IPS DF 6.9 (cell line): ENCODE results near the gene PLPPR1.

Experiments
- DNase-seq: peaks from one replicate; pipeline ENCODE4 v3.0.0-alpha.2; 2013; ENCODE audit warnings: low read depth, low spot score
- H3K27ac ChIP-seq: one replicate; pipeline ENCODE4 v1.5.1; 2013; ENCODE audit warnings: low read length, control low read depth
- H3K27me3 ChIP-seq: 2 replicates; pipeline ENCODE4 v1.6.1; 2013; ENCODE audit warnings: mild to moderate bottlenecking, low read length; ENCODE audit not compliant: control insufficient read depth, insufficient read depth
- H3K36me3 ChIP-seq: 2 replicates; pipeline ENCODE4 v1.6.1; 2013; ENCODE audit warnings: low read length; ENCODE audit not compliant: control insufficient read depth, insufficient read depth
- H3K4me1 ChIP-seq: 2 replicates; pipeline ENCODE4 v1.6.1; 2013; ENCODE audit warnings: low read length; ENCODE audit not compliant: control insufficient read depth, insufficient read depth
- H3K4me3 ChIP-seq: 2 replicates; pipeline ENCODE4 v1.5.1; 2013; ENCODE audit warnings: mild to moderate bottlenecking, low read length
- H3K9me3 ChIP-seq: 2 replicates; pipeline ENCODE4 v1.6.1; 2013; ENCODE audit warnings: low read length, inconsistent platforms; ENCODE audit not compliant: control insufficient read depth, insufficient read depth
- WGBS: extraction: QIAGEN DNeasy Blood & Tissue Kit; methylation state at CpG from one replicate; pipeline ENCODE4 v1.1.7; 2013; ENCODE audit warnings: mixed read lengths, missing lambda C conversion rate; ENCODE audit not compliant: insufficient read length, insufficient coverage; 5-methylcytosine and 5-hydroxymethylcytosine counted together

PLPPR1 gene

DNA sequence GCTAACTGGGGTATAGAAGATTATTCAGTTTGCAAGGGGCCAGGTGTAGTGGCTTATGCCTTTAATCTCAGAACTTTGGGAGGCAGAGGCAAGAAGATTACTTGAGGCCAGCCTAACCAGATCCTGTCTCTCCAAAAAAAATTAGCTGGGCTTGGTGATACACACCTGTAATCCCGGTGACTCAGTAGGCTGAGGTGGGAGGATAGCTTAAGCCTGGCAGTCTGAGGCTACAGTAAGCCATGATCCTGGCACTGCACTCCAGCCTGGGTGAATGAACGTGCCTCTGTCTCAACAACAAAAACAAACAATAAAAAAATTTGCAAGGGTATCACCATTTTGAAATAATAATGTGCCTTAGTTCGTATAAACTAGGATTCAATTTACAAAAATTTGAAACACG is 305.0 kb downstream of the PLPPR1 start:
- DNase-seq = no peak
- no peaks in the 10 kb centered on the region; the same call in 1 of the 2 replicates for H3K9me3 ChIP-seq
- H3K36me3 ChIP-seq = no peaks in the 10 kb centered on the region
- WGBS = no CpG with 5 or more reads among the region's 4 CpGs
- H3K4me3 ChIP-seq = no peak overlapping the region
- no peaks in the 10 kb centered on the region for H3K4me1 ChIP-seq
- no peak overlapping the region for H3K27ac ChIP-seq
- H3K27me3 ChIP-seq = no peaks in the 10 kb centered on the region

DNA sequence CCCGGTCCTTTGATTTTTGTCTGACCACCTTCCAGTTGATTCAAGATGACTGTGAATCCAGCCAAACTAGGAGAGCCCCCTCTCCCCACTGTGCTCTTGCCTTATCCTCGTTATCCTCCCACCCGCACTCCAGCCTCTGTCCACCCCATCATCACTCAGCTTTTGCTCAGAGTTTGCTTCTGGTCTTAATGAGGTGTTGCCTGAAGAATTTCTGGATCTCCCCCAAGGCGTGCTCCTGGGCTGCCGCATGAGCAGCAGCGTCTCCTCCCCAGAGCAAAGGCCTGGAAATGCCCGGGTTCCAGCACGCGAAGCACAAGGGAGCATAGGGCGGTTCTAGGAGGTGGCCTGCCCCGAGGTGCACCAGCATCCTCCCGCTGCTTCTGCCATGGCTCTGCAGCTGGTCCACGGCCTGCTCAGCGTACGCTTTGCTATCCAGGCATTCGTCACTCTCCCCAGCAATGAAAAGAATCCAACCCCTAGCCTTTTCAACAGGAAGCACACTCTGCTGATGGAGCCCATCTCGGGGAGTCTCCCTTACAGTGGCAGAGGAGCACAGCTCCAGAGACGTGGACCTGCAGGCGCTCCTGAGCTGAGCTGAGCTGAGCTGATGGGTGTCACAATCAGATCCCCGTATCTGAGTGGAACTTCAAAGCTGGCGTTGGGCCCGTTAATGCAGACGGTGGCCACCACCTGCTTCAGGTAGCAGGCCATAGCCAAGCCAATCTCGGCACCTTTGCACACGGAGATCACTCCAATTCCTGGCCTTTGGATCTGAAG is 305.6 kb downstream of the PLPPR1 start:
- Histone ChIP-seq H3K4me1 (no peaks in the 10 kb centered on the region), H3K4me3 (no peak overlapping the region), H3K36me3 (no peaks in the 10 kb centered on the region), H3K27ac (no peak overlapping the region), H3K9me3 (no peaks in the 10 kb centered on the region; the same call in 1 of the 2 replicates), H3K27me3 (no peaks in the 10 kb centered on the region)
- no CpG with 5 or more reads among the region's 25 CpGs for WGBS
- DNase-seq = no peak

GRCh38 chr9:101336091-101336490 is 307.6 kb downstream of the PLPPR1 start:
- Histone ChIP-seq H3K4me3 (no peak overlapping the region), H3K9me3 (no peaks in the 10 kb centered on the region; the same call in 1 of the 2 replicates), H3K27ac (no peak overlapping the region), H3K36me3 (no peaks in the 10 kb centered on the region), H3K4me1 (no peaks in the 10 kb centered on the region), H3K27me3 (no peaks in the 10 kb centered on the region)
- DNase-seq = no peak

DNA sequence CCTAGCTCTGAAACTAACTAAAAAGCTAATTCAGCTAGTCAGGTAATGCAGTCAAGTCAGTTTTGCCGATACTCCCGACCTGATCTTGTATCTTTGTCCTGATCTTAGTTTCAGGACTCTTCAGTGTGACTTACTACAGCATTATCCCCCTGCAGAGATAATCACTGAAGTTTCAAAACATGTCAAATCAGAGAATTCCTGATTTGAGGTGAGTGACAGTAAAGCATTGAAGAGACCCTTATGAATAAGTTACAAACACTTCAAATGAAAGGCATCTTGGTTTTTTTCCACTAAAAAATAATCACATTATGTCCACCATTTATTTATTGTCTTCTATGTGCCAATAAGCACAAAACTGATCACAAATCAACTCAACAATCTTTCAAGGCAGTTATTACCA is 308.7 kb downstream of the PLPPR1 start:
- no CpG with 5 or more reads among the region's 2 CpGs for WGBS

GRCh38 chr9:101341958-101342357 is 313.4 kb downstream of the PLPPR1 start:
- H3K36me3 ChIP-seq = no peaks in the 10 kb centered on the region
- no peaks in the 10 kb centered on the region for H3K4me1 ChIP-seq
- no peak overlapping the region for H3K27ac ChIP-seq
- no peak for DNase-seq
- H3K27me3 ChIP-seq = no peaks in the 10 kb centered on the region
- H3K9me3 ChIP-seq = no peaks in the 10 kb centered on the region; the same call in 1 of the 2 replicates
- no peak overlapping the region for H3K4me3 ChIP-seq

More for the DNA sequence above, 308.7 kb downstream of the PLPPR1 start:
- no peak for DNase-seq
- H3K4me3 ChIP-seq = no peak overlapping the region
- no peak overlapping the region for H3K27ac ChIP-seq
- no peaks in the 10 kb centered on the region for H3K4me1 ChIP-seq
- H3K9me3 ChIP-seq = no peaks in the 10 kb centered on the region; the same call in 1 of the 2 replicates
- H3K36me3 ChIP-seq = no peaks in the 10 kb centered on the region
- H3K27me3 ChIP-seq = no peaks in the 10 kb centered on the region

DNA sequence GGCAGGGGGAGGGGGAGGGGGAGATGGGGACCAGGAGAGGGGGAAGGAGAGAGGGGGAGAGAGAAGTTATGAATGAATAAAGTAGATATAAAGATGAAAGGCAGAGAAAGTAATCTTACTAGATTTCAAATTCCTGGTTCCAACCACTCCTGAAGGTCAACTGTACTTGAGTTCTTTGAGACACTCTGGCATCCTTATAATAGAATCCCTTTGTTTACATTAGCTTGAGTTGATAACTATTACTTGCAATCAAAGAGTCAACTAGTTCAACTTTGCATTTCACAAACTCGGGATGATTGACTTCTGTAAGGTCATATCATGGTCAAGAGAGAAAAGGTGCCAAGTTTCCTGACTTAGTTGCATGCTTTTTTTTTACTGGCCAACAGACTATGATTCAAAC is 314.1 kb downstream of the PLPPR1 start:
- Histone ChIP-seq H3K27ac (no peak overlapping the region), H3K36me3 (no peaks in the 10 kb centered on the region), H3K4me1 (no peaks in the 10 kb centered on the region), H3K27me3 (no peaks in the 10 kb centered on the region), H3K4me3 (no peak overlapping the region), H3K9me3 (no peaks in the 10 kb centered on the region; the same call in 1 of the 2 replicates)
- no CpG with 5 or more reads among the region's 1 CpG for WGBS
- DNase-seq = no peak

DNA sequence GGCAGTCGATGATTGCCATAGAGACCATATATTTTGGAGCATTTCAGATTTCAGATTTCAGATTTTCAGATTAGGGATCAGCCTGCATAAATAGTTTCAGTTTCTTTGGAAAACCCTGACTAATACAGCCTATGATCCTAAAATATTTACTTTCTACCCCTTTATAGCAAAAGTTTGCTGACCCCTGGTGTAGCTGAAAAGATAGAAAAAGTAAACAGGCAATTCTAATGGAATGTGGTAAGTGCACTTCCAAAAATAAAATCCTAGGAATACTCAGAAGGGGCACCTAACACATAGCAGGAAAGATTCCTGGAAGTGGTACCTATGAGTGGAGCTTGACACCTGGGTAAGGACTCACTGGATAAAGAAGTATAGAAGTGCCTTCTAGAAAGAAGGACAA is 321.8 kb downstream of the PLPPR1 start:
- H3K9me3 ChIP-seq = no peaks in the 10 kb centered on the region
- H3K36me3 ChIP-seq = no peaks in the 10 kb centered on the region
- no peaks in the 10 kb centered on the region for H3K4me1 ChIP-seq
- no peaks in the 10 kb centered on the region for H3K27me3 ChIP-seq
- no CpG with 5 or more reads among the region's 1 CpG for WGBS
- DNase-seq = no peak
- no peak overlapping the region for H3K4me3 ChIP-seq
- no peak overlapping the region for H3K27ac ChIP-seq

DNA sequence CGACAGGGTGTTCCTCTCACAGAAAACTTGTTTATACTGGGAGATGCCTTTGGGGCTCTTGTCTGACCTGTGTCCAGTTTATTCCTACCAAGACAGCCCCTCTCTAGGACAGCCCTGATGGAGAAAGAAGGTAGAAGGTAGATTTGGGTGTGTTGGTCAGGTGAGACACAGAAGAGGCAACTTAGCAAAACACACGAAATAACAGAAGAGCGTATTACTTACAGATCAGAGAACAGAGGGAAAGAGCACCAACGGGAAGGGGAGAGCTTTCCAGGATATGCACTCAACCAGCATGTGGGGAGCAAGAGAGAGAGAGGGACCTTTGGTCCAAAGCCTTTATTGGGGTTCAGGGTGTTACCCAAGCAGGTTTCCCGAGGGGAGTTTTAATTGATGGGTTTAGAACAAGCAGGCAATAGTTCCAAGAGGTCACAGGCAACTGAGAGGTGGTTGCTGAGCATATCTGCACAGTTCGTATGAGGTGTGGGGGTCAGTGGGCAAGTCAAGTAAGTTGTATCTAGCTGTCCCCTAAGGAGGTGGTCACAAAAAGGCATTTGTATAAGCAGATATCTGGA is 324.5 kb downstream of the PLPPR1 start:
- Histone ChIP-seq H3K27me3 (no peaks in the 10 kb centered on the region), H3K4me3 (no peak overlapping the region), H3K4me1 (no peaks in the 10 kb centered on the region), H3K36me3 (no peaks in the 10 kb centered on the region), H3K9me3 (no peaks in the 10 kb centered on the region), H3K27ac (no peak overlapping the region)
- no peak for DNase-seq
- no CpG with 5 or more reads among the region's 6 CpGs for WGBS

GRCh38 chr9:101353683-101354082 is 325.2 kb downstream of the PLPPR1 start:
- no peak overlapping the region for H3K4me3 ChIP-seq
- H3K36me3 ChIP-seq = no peaks in the 10 kb centered on the region
- no peaks in the 10 kb centered on the region for H3K9me3 ChIP-seq
- DNase-seq = no peak
- H3K4me1 ChIP-seq = no peaks in the 10 kb centered on the region
- H3K27me3 ChIP-seq = no peaks in the 10 kb centered on the region
- no peak overlapping the region for H3K27ac ChIP-seq
- no CpG with 5 or more reads among the region's 2 CpGs for WGBS

DNA sequence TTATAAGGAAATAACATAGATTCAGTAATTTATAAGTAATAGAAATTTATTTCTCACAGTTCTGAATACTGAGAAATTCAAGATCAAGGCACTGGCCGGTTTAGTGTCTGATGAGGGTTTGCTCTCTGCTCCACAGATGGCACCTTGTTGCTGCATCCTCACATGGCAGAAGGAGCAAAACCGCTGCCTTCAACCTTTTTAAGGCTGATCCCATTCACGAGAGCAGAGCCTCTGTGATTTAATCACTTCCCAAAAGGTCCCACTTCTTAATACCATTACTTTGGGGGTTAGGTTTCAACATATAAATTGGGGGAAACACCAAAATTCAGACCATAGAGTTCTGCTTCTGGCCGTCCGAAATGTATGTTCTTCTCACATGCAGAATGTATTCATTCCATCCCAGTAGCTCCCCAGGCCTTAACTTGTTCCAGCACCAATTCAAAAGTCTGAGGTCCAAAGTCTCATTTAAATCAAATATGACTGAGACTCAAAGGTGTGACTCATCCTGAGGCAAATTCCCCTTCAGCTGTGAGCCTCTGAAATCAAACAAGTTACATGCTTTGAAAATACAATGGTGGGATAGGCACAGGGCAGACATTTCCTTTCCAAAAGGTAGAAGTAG is 325.7 kb downstream of the PLPPR1 start:
- Histone ChIP-seq H3K4me1 (no peaks in the 10 kb centered on the region), H3K27ac (no peak overlapping the region), H3K4me3 (no peak overlapping the region), H3K9me3 (no peaks in the 10 kb centered on the region), H3K27me3 (no peaks in the 10 kb centered on the region), H3K36me3 (no peaks in the 10 kb centered on the region)
- DNase-seq = no peak
- no CpG with 5 or more reads among the region's 5 CpGs for WGBS
